HEK293 (cell line): ENCODE results near the gene FGFR3.

Source experiments
- BCL11A ChIP-seq: fragments of 450-650 bp; formaldehyde crosslinking; IDR thresholded peaks from 2 replicates; pipeline ENCODE4 v1.5.1; 2016; ENCODE audit warnings: low read depth, missing biosample characterization, missing genetic modification characterization
- GLIS1 ChIP-seq: fragments of 450-650 bp; formaldehyde crosslinking; IDR thresholded peaks from 2 replicates; pipeline ENCODE4 v1.5.1; 2016; ENCODE audit warnings: missing biosample characterization, missing genetic modification characterization
- HIC1 ChIP-seq: fragments of 450-650 bp; formaldehyde crosslinking; IDR thresholded peaks from 2 replicates; pipeline ENCODE4 v1.5.1; 2016; ENCODE audit warnings: missing biosample characterization, missing genetic modification characterization
- KLF1 ChIP-seq: fragments of 450-650 bp; formaldehyde crosslinking; IDR thresholded peaks from 2 replicates; pipeline ENCODE4 v1.5.1; 2016; ENCODE audit warnings: missing biosample characterization, missing genetic modification characterization
- KLF8 ChIP-seq: fragments of 450-650 bp; formaldehyde crosslinking; IDR thresholded peaks from 2 replicates; pipeline ENCODE4 v1.5.1; 2016; ENCODE audit warnings: missing biosample characterization, missing genetic modification characterization
- KLF9 ChIP-seq: fragments of 450-650 bp; formaldehyde crosslinking; IDR thresholded peaks from 2 replicates; pipeline ENCODE4 v1.5.1; 2016; ENCODE audit warnings: missing biosample characterization, missing genetic modification characterization, low read depth
- OSR2 ChIP-seq: fragments of 450-650 bp; formaldehyde crosslinking; IDR thresholded peaks from 2 replicates; pipeline ENCODE4 v1.5.1; 2016; ENCODE audit warnings: missing biosample characterization, missing genetic modification characterization
- PBX3 ChIP-seq: sonication (generic); formaldehyde crosslinking; IDR thresholded peaks from 2 replicates; pipeline ENCODE4 v1.8.1; 2022; ENCODE audit warnings: mild to moderate bottlenecking, moderate library complexity, missing genetic modification reagents
- SCRT1 ChIP-seq: fragments of 450-650 bp; formaldehyde crosslinking; IDR thresholded peaks from 2 replicates; pipeline ENCODE4 v1.5.1; 2016; ENCODE audit warnings: missing biosample characterization, missing genetic modification characterization, borderline replicate concordance
- SP2 ChIP-seq: fragments of 450-650 bp; formaldehyde crosslinking; IDR thresholded peaks from 2 replicates; pipeline ENCODE4 v1.5.1; 2016; ENCODE audit warnings: missing biosample characterization, missing genetic modification characterization
- ZBTB1 ChIP-seq: fragments of 450-650 bp; formaldehyde crosslinking; IDR thresholded peaks from 2 replicates; pipeline ENCODE4 v1.5.1; 2016; ENCODE audit warnings: missing biosample characterization, missing genetic modification characterization
- ZBTB48 ChIP-seq: fragments of 450-650 bp; formaldehyde crosslinking; IDR thresholded peaks from 2 replicates; pipeline ENCODE4 v1.5.1; 2016; ENCODE audit warnings: missing biosample characterization, missing genetic modification characterization
- ZEB2 ChIP-seq: fragments of 450-650 bp; formaldehyde crosslinking; IDR thresholded peaks from 2 replicates; pipeline ENCODE4 v1.5.1; 2016; ENCODE audit warnings: missing biosample characterization, missing genetic modification characterization
- ZFHX2 ChIP-seq: fragments of 450-650 bp; formaldehyde crosslinking; conservative IDR thresholded peaks from 2 replicates; pipeline ENCODE4 v1.5.1; 2016; ENCODE audit warnings: missing biosample characterization, missing genetic modification characterization
- ZNF121 ChIP-seq: fragments of 450-650 bp; formaldehyde crosslinking; IDR thresholded peaks from 2 replicates; pipeline ENCODE4 v1.5.1; 2016; ENCODE audit warnings: missing biosample characterization, missing genetic modification characterization
- ZNF132 ChIP-seq: fragments of 450-650 bp; formaldehyde crosslinking; IDR thresholded peaks from 2 replicates; pipeline ENCODE4 v1.5.1; 2017; ENCODE audit warnings: missing biosample characterization, missing genetic modification characterization, borderline replicate concordance
- ZNF37A ChIP-seq: fragments of 450-650 bp; IDR thresholded peaks from 2 replicates; pipeline ENCODE4 v1.5.1; 2018; ENCODE audit warnings: missing biosample characterization, missing genetic modification characterization
- ZNF404 ChIP-seq: fragments of 450-650 bp; formaldehyde crosslinking; IDR thresholded peaks from 2 replicates; pipeline ENCODE4 v1.5.1; 2017; ENCODE audit warnings: missing biosample characterization, missing genetic modification characterization
- ZNF544 ChIP-seq: fragments of 450-650 bp; formaldehyde crosslinking; IDR thresholded peaks from 2 replicates; pipeline ENCODE4 v1.5.0; 2017; ENCODE audit warnings: missing biosample characterization, missing genetic modification characterization
- ZNF548 ChIP-seq: fragments of 450-650 bp; formaldehyde crosslinking; IDR thresholded peaks from 2 replicates; pipeline ENCODE4 v1.5.1; 2016; ENCODE audit warnings: missing biosample characterization, missing genetic modification characterization
- ZNF561 ChIP-seq: fragments of 450-650 bp; IDR thresholded peaks from 2 replicates; pipeline ENCODE4 v1.5.1; 2018; ENCODE audit warnings: missing biosample characterization, missing genetic modification characterization, borderline replicate concordance
- ZNF623 ChIP-seq: fragments of 450-650 bp; formaldehyde crosslinking; IDR thresholded peaks from 2 replicates; pipeline ENCODE4 v1.5.1; 2016; ENCODE audit warnings: missing biosample characterization, missing genetic modification characterization
- ZNF629 ChIP-seq: fragments of 450-650 bp; formaldehyde crosslinking; IDR thresholded peaks from 2 replicates; pipeline ENCODE4 v1.5.1; 2017; ENCODE audit warnings: missing biosample characterization, missing genetic modification characterization
- ZNF704 ChIP-seq: fragments of 450-650 bp; formaldehyde crosslinking; IDR thresholded peaks from 2 replicates; pipeline ENCODE4 v1.5.1; 2016; ENCODE audit warnings: missing biosample characterization, missing genetic modification characterization
- ZNF768 ChIP-seq: fragments of 450-650 bp; formaldehyde crosslinking; IDR thresholded peaks from 2 replicates; pipeline ENCODE4 v1.5.1; 2018; ENCODE audit warnings: missing biosample characterization, mild to moderate bottlenecking, missing genetic modification characterization
- TF ChIP-seq, protein P1 (sequence below): fragments of 450-650 bp; formaldehyde crosslinking; optimal IDR thresholded peaks from 2 replicates; pipeline ENCODE3; 2016; ENCODE audit warnings: missing biosample characterization, mild to moderate bottlenecking, missing genetic modification characterization
- TF ChIP-seq, protein P2 (sequence below): fragments of 450-650 bp; formaldehyde crosslinking; IDR thresholded peaks from 2 replicates; pipeline ENCODE4 v1.5.1; 2016; ENCODE audit warnings: missing biosample characterization, missing genetic modification characterization
- TF ChIP-seq, protein P3 (sequence below): fragments of 450-650 bp; formaldehyde crosslinking; IDR thresholded peaks from 2 replicates; pipeline ENCODE4 v1.5.1; 2016; ENCODE audit warnings: missing biosample characterization, missing genetic modification characterization
- TF ChIP-seq, protein P4 (sequence below): fragments of 450-650 bp; formaldehyde crosslinking; IDR thresholded peaks from 2 replicates; pipeline ENCODE4 v1.5.1; 2016; ENCODE audit warnings: missing biosample characterization, missing genetic modification characterization

The FGFR3 gene

DNA sequence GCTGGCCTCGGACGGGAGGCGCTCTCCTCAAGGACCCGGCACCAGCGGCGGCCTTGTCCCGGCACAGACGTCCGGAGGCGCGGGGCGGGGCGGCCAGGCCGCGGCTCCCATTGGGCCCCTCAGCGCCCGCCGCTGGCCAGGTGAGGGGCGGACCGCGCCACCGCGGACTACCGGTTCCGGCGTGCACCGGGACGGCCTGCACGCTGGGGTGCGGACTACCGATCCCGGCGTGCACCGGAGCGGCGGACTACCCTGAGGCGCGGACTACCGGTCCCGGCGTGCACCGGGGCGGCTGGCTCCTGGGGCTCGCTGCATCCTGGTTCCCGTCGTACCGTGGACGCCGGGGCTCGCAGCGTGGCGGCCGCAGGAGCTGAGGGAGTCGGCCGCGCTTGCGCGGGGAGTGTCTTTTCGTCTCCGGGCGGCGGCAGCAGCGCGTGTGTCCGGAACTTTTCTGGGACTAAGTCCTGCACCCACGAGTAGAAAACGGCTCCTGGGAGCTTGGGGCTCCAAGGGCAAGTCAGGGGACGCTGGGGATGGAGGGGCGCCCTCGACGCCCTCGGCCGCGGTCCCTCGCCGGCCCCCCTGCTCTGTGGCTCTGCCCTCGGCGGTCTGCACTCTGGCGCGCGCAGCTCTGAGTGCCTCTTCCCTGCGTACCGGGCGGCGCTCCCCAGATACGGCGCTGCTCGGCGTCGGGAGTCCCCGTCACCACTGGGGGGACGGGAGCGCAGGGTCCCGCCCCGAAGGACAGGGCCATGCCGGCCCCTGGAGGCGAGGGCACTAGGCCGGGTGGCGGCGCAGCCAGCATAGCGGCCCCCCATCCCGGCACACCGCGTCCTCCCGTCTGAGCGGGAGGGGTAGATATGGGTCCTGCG lies 63.2 kb downstream of the FGFR3 start, which contains the start of gene LETM1 (continued):
- peak; percentile 24; the same call in 1 of the 2 replicates for TF ChIP-seq PBX3
- TF ChIP-seq ZNF544 = no peak
- TF ChIP-seq KLF1 (tag by site-specific recombination) = 0 out of 2 replicates have a peak, but pooled peaks have one; percentile 8
- TF ChIP-seq, protein P1, sequence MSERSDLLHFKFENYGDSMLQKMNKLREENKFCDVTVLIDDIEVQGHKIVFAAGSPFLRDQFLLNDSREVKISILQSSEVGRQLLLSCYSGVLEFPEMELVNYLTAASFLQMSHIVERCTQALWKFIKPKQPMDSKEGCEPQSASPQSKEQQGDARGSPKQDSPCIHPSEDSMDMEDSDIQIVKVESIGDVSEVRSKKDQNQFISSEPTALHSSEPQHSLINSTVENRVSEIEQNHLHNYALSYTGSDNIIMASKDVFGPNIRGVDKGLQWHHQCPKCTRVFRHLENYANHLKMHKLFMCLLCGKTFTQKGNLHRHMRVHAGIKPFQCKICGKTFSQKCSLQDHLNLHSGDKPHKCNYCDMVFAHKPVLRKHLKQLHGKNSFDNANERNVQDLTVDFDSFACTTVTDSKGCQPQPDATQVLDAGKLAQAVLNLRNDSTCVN (tag by site-specific recombination) = peak; percentile 84
- no peak; the same call in 1 of the 2 replicates for TF ChIP-seq ZNF623 (tag by site-specific recombination)
- peak; percentile 74; the same call in 1 of the 2 replicates for TF ChIP-seq ZEB2 (tag by site-specific recombination)
- TF ChIP-seq ZFHX2 (tag by site-specific recombination) = no peak
- no peak for TF ChIP-seq SCRT1 (tag by site-specific recombination)
- TF ChIP-seq ZNF404 (tag by site-specific recombination) = no peak
- TF ChIP-seq ZNF768 = no peak
- TF ChIP-seq, protein P2, sequence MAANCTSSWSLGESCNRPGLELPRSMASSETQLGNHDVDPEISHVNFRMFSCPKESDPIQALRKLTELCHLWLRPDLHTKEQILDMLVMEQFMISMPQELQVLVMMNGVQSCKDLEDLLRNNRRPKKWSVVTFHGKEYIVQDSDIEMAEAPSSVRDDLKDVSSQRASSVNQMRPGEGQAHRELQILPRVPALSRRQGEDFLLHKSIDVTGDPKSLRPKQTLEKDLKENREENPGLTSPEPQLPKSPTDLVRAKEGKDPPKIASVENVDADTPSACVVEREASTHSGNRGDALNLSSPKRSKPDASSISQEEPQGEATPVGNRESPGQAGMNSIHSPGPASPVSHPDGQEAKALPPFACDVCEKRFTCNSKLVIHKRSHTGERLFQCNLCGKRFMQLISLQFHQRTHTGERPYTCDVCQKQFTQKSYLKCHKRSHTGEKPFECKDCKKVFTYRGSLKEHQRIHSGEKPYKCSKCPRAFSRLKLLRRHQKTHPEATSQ (tag by site-specific recombination) = 0 out of 2 replicates have a peak, but pooled peaks have one; percentile 12
- no peak for TF ChIP-seq ZNF548 (tag by site-specific recombination)
- peak; percentile 57 for TF ChIP-seq GLIS1 (tag by site-specific recombination)
- no peak for TF ChIP-seq BCL11A (tag by site-specific recombination)
- no peak for TF ChIP-seq ZBTB1
- no peak for TF ChIP-seq KLF9 (tag by site-specific recombination)
- TF ChIP-seq ZNF121 (tag by site-specific recombination) = no peak; the same call in 1 of the 2 replicates
- no peak; the same call in none of the 2 replicates for TF ChIP-seq ZNF629
- TF ChIP-seq SP2 (tag by site-specific recombination) = peak; percentile 62
- TF ChIP-seq ZBTB48 (tag by site-specific recombination) = peak; percentile 84
- TF ChIP-seq OSR2 (tag by site-specific recombination) = peak; percentile 66
- TF ChIP-seq KLF8 (tag by site-specific recombination) = 0 out of 2 replicates have a peak, but pooled peaks have one; percentile 35
- TF ChIP-seq ZNF561 (tag by site-specific recombination) = 0 out of 2 replicates have a peak, but pooled peaks have one; percentile 69
- no peak for TF ChIP-seq ZNF132 (tag by site-specific recombination)
- TF ChIP-seq, protein P3, sequence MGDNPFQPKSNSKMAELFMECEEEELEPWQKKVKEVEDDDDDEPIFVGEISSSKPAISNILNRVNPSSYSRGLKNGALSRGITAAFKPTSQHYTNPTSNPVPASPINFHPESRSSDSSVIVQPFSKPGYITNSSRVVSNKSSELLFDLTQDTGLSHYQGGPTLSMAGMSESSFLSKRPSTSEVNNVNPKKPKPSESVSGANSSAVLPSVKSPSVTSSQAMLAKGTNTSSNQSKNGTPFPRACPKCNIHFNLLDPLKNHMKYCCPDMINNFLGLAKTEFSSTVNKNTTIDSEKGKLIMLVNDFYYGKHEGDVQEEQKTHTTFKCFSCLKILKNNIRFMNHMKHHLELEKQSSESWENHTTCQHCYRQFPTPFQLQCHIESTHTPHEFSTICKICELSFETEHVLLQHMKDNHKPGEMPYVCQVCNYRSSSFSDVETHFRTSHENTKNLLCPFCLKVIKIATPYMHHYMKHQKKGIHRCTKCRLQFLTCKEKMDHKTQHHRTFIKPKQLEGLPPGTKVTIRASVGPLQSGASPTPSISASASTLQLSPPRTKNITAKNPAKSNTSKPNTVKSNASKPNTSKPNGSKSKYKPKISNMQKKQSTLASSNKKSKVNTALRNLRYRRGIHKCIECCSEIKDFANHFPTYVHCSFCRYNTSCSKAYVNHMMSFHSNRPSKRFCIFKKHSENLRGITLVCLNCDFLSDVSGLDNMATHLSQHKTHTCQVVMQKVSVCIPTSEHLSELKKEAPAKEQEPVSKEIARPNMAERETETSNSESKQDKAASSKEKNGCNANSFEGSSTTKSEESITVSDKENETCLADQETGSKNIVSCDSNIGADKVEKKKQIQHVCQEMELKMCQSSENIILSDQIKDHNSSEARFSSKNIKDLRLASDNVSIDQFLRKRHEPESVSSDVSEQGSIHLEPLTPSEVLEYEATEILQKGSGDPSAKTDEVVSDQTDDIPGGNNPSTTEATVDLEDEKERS (tag by site-specific recombination) = no peak
- TF ChIP-seq HIC1 (tag by site-specific recombination) = no peak
- TF ChIP-seq, protein P4, sequence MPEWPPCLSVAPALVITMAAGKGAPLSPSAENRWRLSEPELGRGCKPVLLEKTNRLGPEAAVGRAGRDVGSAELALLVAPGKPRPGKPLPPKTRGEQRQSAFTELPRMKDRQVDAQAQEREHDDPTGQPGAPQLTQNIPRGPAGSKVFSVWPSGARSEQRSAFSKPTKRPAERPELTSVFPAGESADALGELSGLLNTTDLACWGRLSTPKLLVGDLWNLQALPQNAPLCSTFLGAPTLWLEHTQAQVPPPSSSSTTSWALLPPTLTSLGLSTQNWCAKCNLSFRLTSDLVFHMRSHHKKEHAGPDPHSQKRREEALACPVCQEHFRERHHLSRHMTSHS (tag by site-specific recombination) = no peak
- no peak for TF ChIP-seq ZNF704 (tag by site-specific recombination)
- no peak for TF ChIP-seq ZNF37A (tag by site-specific recombination)
